WTC11 (cell line): ENCODE data around the gene COMTD1. TPM values are rescaled to one million over a fixed set of nuclear protein-coding genes. Genes with fewer than 3 reads are reported as not detected.

Experiments used
- ATAC-seq: fragments of 200-7000 bp; cut with Tn5 transposase; 2 replicates; pipeline ENCODE4 v1.10.0; 2021; ENCODE audit warnings: mild to moderate bottlenecking, moderate library complexity
- CTCF ChIA-PET: fragments of 300-600 bp; sonication (Branson Sonifier 250); formaldehyde crosslinking; loops from one replicate; lab custom pipeline; 2021; ENCODE audit warnings: antibody characterized with exemption; lab: Charles Lee
- POLR2A ChIA-PET: fragments of 350-600 bp; sonication (Branson Sonifier 250); formaldehyde crosslinking; loops from one replicate; lab custom pipeline; 2021; ENCODE audit warnings: antibody characterized with exemption; lab: Charles Lee
- DNase-seq: peaks from one replicate; pipeline ENCODE4 v3.0.0; 2021; ENCODE audit warnings: low spot score
- H3K27ac Mint-ChIP-seq: 2 replicates; pipeline ENCODE4 v1.8.0; 2021; ENCODE audit warnings: mixed read lengths
- H3K27me3 Mint-ChIP-seq: 2 replicates; pipeline ENCODE4 v1.8.0; 2021; ENCODE audit warnings: low read depth, mild to moderate bottlenecking, moderate library complexity, mixed read lengths
- H3K36me3 Mint-ChIP-seq: 2 replicates; pipeline ENCODE4 v1.8.0; 2021; ENCODE audit warnings: mixed read lengths
- H3K4me1 Mint-ChIP-seq: 2 replicates; pipeline ENCODE4 v1.8.0; 2022; ENCODE audit warnings: mixed read lengths
- H3K4me3 Mint-ChIP-seq: 2 replicates; pipeline ENCODE4 v1.8.0; 2021; ENCODE audit warnings: mild to moderate bottlenecking, moderate library complexity, mixed read lengths
- H3K9me3 Mint-ChIP-seq: 2 replicates; pipeline ENCODE4 v1.8.0; 2021; ENCODE audit warnings: mixed read lengths
- ATF3 ChIP-seq: sonication (generic); formaldehyde crosslinking; conservative IDR thresholded peaks from 2 replicates; pipeline ENCODE4 v1.8.1; 2022; ENCODE audit warnings: mild to moderate bottlenecking, missing genetic modification reagents
- CBFB ChIP-seq: sonication (generic); formaldehyde crosslinking; IDR thresholded peaks from 2 replicates; pipeline ENCODE4 v1.8.1; 2022; ENCODE audit warnings: mild to moderate bottlenecking, low read depth, missing genetic modification reagents
- CDX4 ChIP-seq: fragments of 250-450 bp; sonication (Bioruptor Pico); IDR thresholded peaks from 2 replicates; pipeline ENCODE4 v1.9.0; 2021; ENCODE audit warnings: moderate library complexity, mild to moderate bottlenecking, inconsistent platforms, borderline replicate concordance
- CTCF ChIP-seq: fragments of 200-600 bp; IDR thresholded peaks from 2 replicates; pipeline ENCODE4 v1.8.0; 2022; ENCODE audit warnings: antibody characterized with exemption
- E2F1 ChIP-seq: sonication (generic); formaldehyde crosslinking; IDR thresholded peaks from 2 replicates; pipeline ENCODE4 v1.8.0; 2022; ENCODE audit warnings: mild to moderate bottlenecking, missing genetic modification reagents
- EMX1 ChIP-seq: fragments of 250-450 bp; sonication (Bioruptor Pico); IDR thresholded peaks from 2 replicates; pipeline ENCODE4 v1.8.0; 2021; ENCODE audit warnings: mild to moderate bottlenecking
- ESRRA ChIP-seq: sonication (generic); formaldehyde crosslinking; IDR thresholded peaks from 2 replicates; pipeline ENCODE4 v1.8.1; 2022; ENCODE audit warnings: mild to moderate bottlenecking, missing genetic modification reagents, borderline replicate concordance
- ETV6 ChIP-seq: sonication (generic); formaldehyde crosslinking; IDR thresholded peaks from 2 replicates; pipeline ENCODE4 v1.8.1; 2022; ENCODE audit warnings: mild to moderate bottlenecking, missing genetic modification reagents
- JAZF1 ChIP-seq: fragments of 250-450 bp; sonication (Bioruptor Pico); IDR thresholded peaks from 2 replicates; pipeline ENCODE4 v1.9.0; 2021; ENCODE audit warnings: moderate library complexity, mild to moderate bottlenecking, inconsistent platforms
- NFE2L1 ChIP-seq: sonication (generic); formaldehyde crosslinking; IDR thresholded peaks from 2 replicates; pipeline ENCODE4 v1.8.1; 2023; ENCODE audit warnings: missing genetic modification reagents
- NR1H2 ChIP-seq: sonication (generic); formaldehyde crosslinking; IDR thresholded peaks from 2 replicates; pipeline ENCODE4 v1.9.0; 2021; ENCODE audit warnings: mild to moderate bottlenecking, moderate library complexity, missing genetic modification reagents
- NR2C2 ChIP-seq: sonication (generic); formaldehyde crosslinking; IDR thresholded peaks from 2 replicates; pipeline ENCODE4 v1.8.0; 2022; ENCODE audit warnings: mild to moderate bottlenecking, missing genetic modification reagents
- RORB ChIP-seq: fragments of 250-450 bp; sonication (Bioruptor Pico); IDR thresholded peaks from 2 replicates; pipeline ENCODE4 v1.9.0; 2021; ENCODE audit warnings: mild to moderate bottlenecking
- STAT6 ChIP-seq: sonication (generic); formaldehyde crosslinking; conservative IDR thresholded peaks from 2 replicates; pipeline ENCODE4 v1.8.1; 2023; ENCODE audit warnings: mild to moderate bottlenecking, low read depth, missing genetic modification reagents, moderate library complexity
- TEAD1 ChIP-seq: sonication (generic); formaldehyde crosslinking; IDR thresholded peaks from 2 replicates; pipeline ENCODE4 v1.8.0; 2022; ENCODE audit warnings: mild to moderate bottlenecking, missing genetic modification reagents
- ZBTB43 ChIP-seq: sonication (generic); formaldehyde crosslinking; IDR thresholded peaks from 2 replicates; pipeline ENCODE4 v1.8.1; 2023; ENCODE audit warnings: mild to moderate bottlenecking, missing genetic modification reagents
- ZNF219 ChIP-seq: sonication (generic); formaldehyde crosslinking; IDR thresholded peaks from 2 replicates; pipeline ENCODE4 v1.8.0; 2023; ENCODE audit warnings: missing genetic modification reagents, mild to moderate bottlenecking, borderline replicate concordance
- ZNF317 ChIP-seq: sonication (generic); formaldehyde crosslinking; IDR thresholded peaks from 2 replicates; pipeline ENCODE4 v1.8.1; 2023; ENCODE audit warnings: low read depth, mild to moderate bottlenecking, moderate library complexity, missing genetic modification reagents, borderline replicate concordance
- ZSCAN18 ChIP-seq: fragments of 250-450 bp; sonication (Bioruptor Pico); IDR thresholded peaks from 2 replicates; pipeline ENCODE4 v2.1.2; 2022; ENCODE audit warnings: mild to moderate bottlenecking, moderate library complexity
- total RNA-seq: library from RNA; stranded (reverse); gene quantifications from 3 replicates; pipeline ENCODE4 v1.2.3, GENCODE V29; 2021

Gene COMTD1
- total RNA-seq, 1 experiment from 2014 or later = 47.8 TPM

- ATAC-seq (no peak), DNase-seq (no peak)
- Mint-ChIP-seq H3K9me3 (peaks cover 14% of the 10 kb centered on the region), H3K4me3 (no peak overlapping the region), H3K27me3 (no peaks in the 10 kb centered on the region), H3K27ac (no peak overlapping the region), H3K4me1 (peaks cover 6% of the 10 kb centered on the region), H3K36me3 (0 out of 2 replicates have a peak, but pooled peaks cover 3% of the 10 kb centered on the region)
- CTCF ChIA-PET = no interaction called here
- TF ChIP-seq ZNF219 (CRISPR knock-in tag) (no peak), CBFB (CRISPR knock-in tag) (no peak), EMX1 (no peak), ZSCAN18 (no peak), NFE2L1 (CRISPR knock-in tag) (no peak), E2F1 (CRISPR knock-in tag) (no peak), ATF3 (CRISPR knock-in tag) (no peak), ZBTB43 (CRISPR knock-in tag) (no peak), CDX4 (CRISPR knock-in tag) (no peak), RORB (no peak)
- TF ChIP-seq, all 79 proteins: peak for 0
- POLR2A ChIA-PET = no interaction called here
These were observed 30.1 kb upstream of the COMTD1 start for GRCh38 chr10:75265856-75266255.

- H3K4me3 Mint-ChIP-seq = no peak overlapping the region
- TF ChIP-seq TEAD1 (CRISPR knock-in tag) = no peak
- TF ChIP-seq NR2C2 (CRISPR knock-in tag) = no peak
- no peak for TF ChIP-seq STAT6
- no peak for TF ChIP-seq CTCF
- no peak for TF ChIP-seq EMX1
- TF ChIP-seq ETV6 (CRISPR knock-in tag) = no peak
- TF ChIP-seq NR1H2 (CRISPR knock-in tag) = no peak
- TF ChIP-seq ESRRA (CRISPR knock-in tag) = no peak
- TF ChIP-seq ZNF317 (CRISPR knock-in tag) = no peak
- TF ChIP-seq JAZF1 (CRISPR knock-in tag) = no peak
- POLR2A ChIA-PET = no interaction called here
- peaks cover 9% of the 10 kb centered on the region for H3K9me3 Mint-ChIP-seq
- H3K36me3 Mint-ChIP-seq = no peaks in the 10 kb centered on the region
- no peaks in the 10 kb centered on the region for H3K27me3 Mint-ChIP-seq
- ATAC-seq (no peak), DNase-seq (no peak)
- H3K27ac Mint-ChIP-seq = no peak overlapping the region
- CTCF ChIA-PET = no interaction called here
- peaks cover 6% of the 10 kb centered on the region for H3K4me1 Mint-ChIP-seq
These were observed 28.0 kb upstream of the COMTD1 start for GRCh38 chr10:75263806-75264205.
